H9 (cell line): Measurements from ENCODE around the gene SPNS3. TPM values are rescaled to one million over a fixed set of nuclear protein-coding genes. Genes with fewer than 3 reads are reported as not detected.

ENCODE experiments used
- DNase-seq: peaks from one replicate; pipeline ENCODE4 v3.0.0-alpha.2; 2017
- H2AFZ ChIP-seq: one replicate; pipeline ENCODE4 v1.6.1; 2013; ENCODE audit warnings: mild to moderate bottlenecking, low read length, control low read depth, moderate library complexity
- H2AK5ac ChIP-seq: 2 replicates; pipeline ENCODE4 v1.6.1; 2013; ENCODE audit warnings: low read length, control low read depth, mixed read lengths; ENCODE audit not compliant: insufficient read length
- H2BK120ac ChIP-seq: one replicate; pipeline ENCODE4 v1.6.1; 2013; ENCODE audit warnings: low read depth, mild to moderate bottlenecking, low read length, control low read depth, inconsistent platforms; ENCODE audit not compliant: poor library complexity, severe bottlenecking
- H2BK12ac ChIP-seq: 2 replicates; pipeline ENCODE4 v1.6.1; 2013; ENCODE audit warnings: low read length, control low read depth, mixed read lengths, low read depth; ENCODE audit not compliant: insufficient read length
- H2BK15ac ChIP-seq: 2 replicates; pipeline ENCODE4 v1.6.1; 2013; ENCODE audit warnings: low read depth, low read length, control low read depth
- H2BK20ac ChIP-seq: one replicate; pipeline ENCODE4 v1.6.1; 2013; ENCODE audit warnings: low read depth, mild to moderate bottlenecking, low read length, control low read depth, inconsistent platforms; ENCODE audit not compliant: poor library complexity, severe bottlenecking
- H2BK5ac ChIP-seq: 2 replicates; pipeline ENCODE4 v1.6.1; 2013; ENCODE audit warnings: low read length, control low read depth, mixed read lengths; ENCODE audit not compliant: insufficient read length
- H3K14ac ChIP-seq: 2 replicates; pipeline ENCODE4 v1.6.1; 2013; ENCODE audit warnings: low read length, control low read depth; ENCODE audit not compliant: insufficient read depth
- H3K18ac ChIP-seq: 2 replicates; pipeline ENCODE4 v1.6.1; 2013; ENCODE audit warnings: low read depth, mild to moderate bottlenecking, mixed read lengths, low read length, control low read depth; ENCODE audit not compliant: insufficient read length
- H3K23ac ChIP-seq: 2 replicates; pipeline ENCODE4 v1.6.1; 2013; ENCODE audit warnings: low read length, control low read depth, mixed read lengths, low read depth; ENCODE audit not compliant: insufficient read length
- H3K23me2 ChIP-seq: 2 replicates; pipeline ENCODE4 v1.6.1; 2013; ENCODE audit warnings: low read depth, mild to moderate bottlenecking, mixed read lengths, low read length, control low read depth; ENCODE audit not compliant: insufficient read length, poor library complexity, severe bottlenecking
- H3K27ac ChIP-seq: 2 replicates; pipeline ENCODE4 v1.5.1; 2013; ENCODE audit warnings: low read length, control low read depth, mixed read lengths, low read depth; ENCODE audit not compliant: insufficient read length
- H3K27me3 ChIP-seq: 2 replicates; pipeline ENCODE4 v1.6.1; 2013; ENCODE audit warnings: low read length, control low read depth, inconsistent platforms; ENCODE audit not compliant: insufficient read depth
- H3K4ac ChIP-seq: 2 replicates; pipeline ENCODE4 v1.6.1; 2013; ENCODE audit warnings: low read depth, mild to moderate bottlenecking, control low read depth, inconsistent platforms, low read length, moderate library complexity
- H3K4me1 ChIP-seq: 2 replicates; pipeline ENCODE4 v1.6.1; 2013; ENCODE audit warnings: low read length, control low read depth, inconsistent platforms; ENCODE audit not compliant: insufficient read depth
- H3K4me2 ChIP-seq: 2 replicates; pipeline ENCODE4 v1.6.1; 2013; ENCODE audit warnings: low read length, control low read depth, mixed read lengths; ENCODE audit not compliant: insufficient read length, insufficient read depth
- H3K56ac ChIP-seq: 2 replicates; pipeline ENCODE4 v1.6.1; 2013; ENCODE audit warnings: low read depth, mild to moderate bottlenecking, mixed read lengths, low read length, control low read depth; ENCODE audit not compliant: insufficient read length
- H3K79me1 ChIP-seq: 2 replicates; pipeline ENCODE4 v1.6.1; 2013; ENCODE audit warnings: low read depth, mild to moderate bottlenecking, moderate library complexity, low read length, control low read depth, inconsistent platforms; ENCODE audit not compliant: insufficient read depth, poor library complexity, severe bottlenecking
- H3K79me2 ChIP-seq: 2 replicates; pipeline ENCODE4 v1.6.1; 2013; ENCODE audit warnings: low read length, control low read depth, inconsistent platforms; ENCODE audit not compliant: insufficient read depth
- H3K9ac ChIP-seq: 2 replicates; pipeline ENCODE4 v1.6.1; 2013; ENCODE audit warnings: low read length, control low read depth, mixed read lengths; ENCODE audit not compliant: insufficient read length; ENCODE audit errors: extremely low read depth
- H3K9me3 ChIP-seq: one replicate; pipeline ENCODE4 v1.6.1; 2013; ENCODE audit warnings: low read depth, low read length, inconsistent platforms; ENCODE audit not compliant: control insufficient read depth
- H3T11ph ChIP-seq: one replicate; pipeline ENCODE4 v1.6.1; 2013; ENCODE audit warnings: mild to moderate bottlenecking, low read length, control low read depth, inconsistent platforms
- H4K20me1 ChIP-seq: one replicate; pipeline ENCODE4 v1.6.1; 2013; ENCODE audit not compliant: control insufficient read depth, insufficient read length, insufficient read depth
- H4K5ac ChIP-seq: 2 replicates; pipeline ENCODE4 v1.6.1; 2013; ENCODE audit warnings: low read depth, mild to moderate bottlenecking, mixed read lengths, low read length, control low read depth; ENCODE audit not compliant: insufficient read length
- H4K8ac ChIP-seq: replicated peaks from 2 replicates; pipeline ENCODE4 v1.6.1; 2013; ENCODE audit warnings: low read length, control low read depth, mixed read lengths, low read depth; ENCODE audit not compliant: insufficient read length
- H4K91ac ChIP-seq: 2 replicates; pipeline ENCODE4 v1.6.1; 2013; ENCODE audit warnings: low read depth, mild to moderate bottlenecking, moderate library complexity, mixed read lengths, low read length, control low read depth; ENCODE audit not compliant: insufficient read length
- H3K27ac Mint-ChIP-seq, 3 experiments: 2 replicates in 2 of 3; 3 replicates in 1 of 3; pipeline ENCODE4 v1.8.0; 2020 to 2021; ENCODE audit warnings: mixed read lengths in 3 of 3, mild to moderate bottlenecking in 1 of 3, moderate library complexity in 1 of 3
- H3K27me3 Mint-ChIP-seq: 2 replicates; pipeline ENCODE4 v1.8.0; 2021; ENCODE audit warnings: low read depth, mild to moderate bottlenecking, moderate library complexity, mixed read lengths
- H3K36me3 Mint-ChIP-seq, 3 experiments: 2 replicates in 2 of 3; 3 replicates in 1 of 3; pipeline ENCODE4 v1.8.0; 2020 to 2021; ENCODE audit warnings: low read depth in 3 of 3, mixed read lengths in 3 of 3; ENCODE audit not compliant: insufficient read depth in 1 of 3
- H3K4me1 Mint-ChIP-seq, 2 experiments: 2 replicates each; pipeline ENCODE4 v1.8.0; 2020; ENCODE audit warnings: mixed read lengths in 2 of 2
- H3K4me3 Mint-ChIP-seq, 2 experiments: 2 replicates in 1 of 2; 3 replicates in 1 of 2; pipeline ENCODE4 v1.8.0; 2020 to 2021; ENCODE audit warnings: mild to moderate bottlenecking in 2 of 2, mixed read lengths in 2 of 2, moderate library complexity in 1 of 2
- H3K9me3 Mint-ChIP-seq, 2 experiments: 2 replicates in 1 of 2; 3 replicates in 1 of 2; pipeline ENCODE4 v1.8.0; 2020; ENCODE audit warnings: mild to moderate bottlenecking in 2 of 2, mixed read lengths in 2 of 2, moderate library complexity in 1 of 2
- WGBS: extraction: QIAGEN DNeasy Blood & Tissue Kit; methylation state at CpG from one replicate; pipeline ENCODE4 v1.1.7; 2013; ENCODE audit warnings: missing lambda C conversion rate, low lambda C conversion rate, mixed read lengths; ENCODE audit not compliant: insufficient read length; ENCODE audit errors: extremely low coverage; 5-methylcytosine and 5-hydroxymethylcytosine counted together
- total RNA-seq: library from RNA; stranded (reverse); gene quantifications from 2 replicates; pipeline ENCODE4 v1.2.1, GENCODE V29; 2021
- TF ChIP-seq, protein P1 (sequence below): fragments of 200-600 bp; sonication (generic); conservative IDR thresholded peaks from 3 replicates; pipeline ENCODE4 v1.8.0; 2021; ENCODE audit warnings: antibody characterized with exemption, mild to moderate bottlenecking

SPNS3 gene
- total RNA-seq, 1 experiment from 2014 or later: not detected

DNA sequence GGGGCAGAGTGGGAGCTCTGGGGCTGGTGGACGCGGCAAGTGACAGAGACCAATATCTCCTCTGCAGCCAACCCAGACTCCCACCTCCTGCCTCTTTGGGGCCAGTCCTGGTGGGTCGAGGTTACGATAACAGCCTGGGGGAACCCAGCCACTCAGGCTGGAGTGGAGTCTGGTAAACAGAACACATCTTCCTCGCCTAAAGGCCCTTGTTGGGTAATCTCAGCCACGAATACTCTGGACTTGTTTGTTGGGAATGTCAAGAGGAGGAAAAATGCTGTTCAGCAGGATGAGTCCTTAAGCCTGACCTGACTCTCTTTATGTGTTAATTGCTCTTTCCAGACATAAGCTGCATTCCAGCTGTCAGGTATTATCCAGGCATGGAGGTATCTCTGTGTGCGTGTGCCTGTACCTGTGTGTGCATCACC is 56.9 kb downstream of the SPNS3 start:
- H4K20me1 ChIP-seq: peaks cover 3% of the 10 kb centered on the region
- no peak overlapping the region for H3K56ac ChIP-seq
- no peak overlapping the region for H3K18ac ChIP-seq
- no peak overlapping the region for H4K8ac ChIP-seq
- H2BK15ac ChIP-seq: no peak overlapping the region
- H2BK20ac ChIP-seq: no peak overlapping the region
- no CpG with 5 or more reads among the region's 7 CpGs for WGBS
- H3K79me1 ChIP-seq: no peaks in the 10 kb centered on the region
- H2AK5ac ChIP-seq: no peak overlapping the region
- H3K9me3 Mint-ChIP-seq: no peaks in the 10 kb centered on the region; a peak in 2 of 5 replicates
- H2BK5ac ChIP-seq: no peak overlapping the region
- H2AFZ ChIP-seq: no peak overlapping the region
- DNase-seq: no peak
- H3K27me3 Mint-ChIP-seq: peaks cover 16% of the 10 kb centered on the region
- H3K9me3 ChIP-seq: no peaks in the 10 kb centered on the region
- no peaks in the 10 kb centered on the region for H3K79me2 ChIP-seq
- H3T11ph ChIP-seq: no peak overlapping the region
- H4K5ac ChIP-seq: no peak overlapping the region
- no peak overlapping the region for H3K4me2 ChIP-seq
- no peaks in the 10 kb centered on the region for H3K23me2 ChIP-seq
- H2BK120ac ChIP-seq: no peak overlapping the region
- no peak overlapping the region for H3K9ac ChIP-seq
- H3K4me3 Mint-ChIP-seq: no peak overlapping the region
- no peak overlapping the region for H2BK12ac ChIP-seq
- no peaks in the 10 kb centered on the region for H3K4me1 ChIP-seq
- H3K23ac ChIP-seq: no peak overlapping the region
- H3K27ac ChIP-seq: no peak overlapping the region
- peaks cover 18 to 22% of the 10 kb centered on the region in 2 experiments for H3K4me1 Mint-ChIP-seq
- TF ChIP-seq, protein P1, sequence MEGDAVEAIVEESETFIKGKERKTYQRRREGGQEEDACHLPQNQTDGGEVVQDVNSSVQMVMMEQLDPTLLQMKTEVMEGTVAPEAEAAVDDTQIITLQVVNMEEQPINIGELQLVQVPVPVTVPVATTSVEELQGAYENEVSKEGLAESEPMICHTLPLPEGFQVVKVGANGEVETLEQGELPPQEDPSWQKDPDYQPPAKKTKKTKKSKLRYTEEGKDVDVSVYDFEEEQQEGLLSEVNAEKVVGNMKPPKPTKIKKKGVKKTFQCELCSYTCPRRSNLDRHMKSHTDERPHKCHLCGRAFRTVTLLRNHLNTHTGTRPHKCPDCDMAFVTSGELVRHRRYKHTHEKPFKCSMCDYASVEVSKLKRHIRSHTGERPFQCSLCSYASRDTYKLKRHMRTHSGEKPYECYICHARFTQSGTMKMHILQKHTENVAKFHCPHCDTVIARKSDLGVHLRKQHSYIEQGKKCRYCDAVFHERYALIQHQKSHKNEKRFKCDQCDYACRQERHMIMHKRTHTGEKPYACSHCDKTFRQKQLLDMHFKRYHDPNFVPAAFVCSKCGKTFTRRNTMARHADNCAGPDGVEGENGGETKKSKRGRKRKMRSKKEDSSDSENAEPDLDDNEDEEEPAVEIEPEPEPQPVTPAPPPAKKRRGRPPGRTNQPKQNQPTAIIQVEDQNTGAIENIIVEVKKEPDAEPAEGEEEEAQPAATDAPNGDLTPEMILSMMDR: no peak
- no peaks in the 10 kb centered on the region for H3K36me3 Mint-ChIP-seq
- no peak overlapping the region for H4K91ac ChIP-seq
- H3K14ac ChIP-seq: no peak overlapping the region
- H3K27ac Mint-ChIP-seq: no peak overlapping the region
- H3K27me3 ChIP-seq: no peaks in the 10 kb centered on the region
- H3K4ac ChIP-seq: no peak overlapping the region
